Effector CD8-positive, alpha-beta T cell (primary cell): ENCODE results near the gene NOX3.
"Not testable (repeated sequence)": the region's sequence is repeated elsewhere in the genome, so short reads cannot be mapped to it uniquely, and the experiment has no call there.

Source experiments
- DNase-seq: peaks from one replicate; lab custom pipeline; 2025; lab: John Stamatoyannopoulos, UW

The NOX3 gene

GRCh38 chr6:155371230-155371629 is 84.4 kb downstream of the NOX3 start:
- no peak for DNase-seq

GRCh38 chr6:155366325-155366724 is 89.3 kb downstream of the NOX3 start:
- DNase-seq: no peak

DNA sequence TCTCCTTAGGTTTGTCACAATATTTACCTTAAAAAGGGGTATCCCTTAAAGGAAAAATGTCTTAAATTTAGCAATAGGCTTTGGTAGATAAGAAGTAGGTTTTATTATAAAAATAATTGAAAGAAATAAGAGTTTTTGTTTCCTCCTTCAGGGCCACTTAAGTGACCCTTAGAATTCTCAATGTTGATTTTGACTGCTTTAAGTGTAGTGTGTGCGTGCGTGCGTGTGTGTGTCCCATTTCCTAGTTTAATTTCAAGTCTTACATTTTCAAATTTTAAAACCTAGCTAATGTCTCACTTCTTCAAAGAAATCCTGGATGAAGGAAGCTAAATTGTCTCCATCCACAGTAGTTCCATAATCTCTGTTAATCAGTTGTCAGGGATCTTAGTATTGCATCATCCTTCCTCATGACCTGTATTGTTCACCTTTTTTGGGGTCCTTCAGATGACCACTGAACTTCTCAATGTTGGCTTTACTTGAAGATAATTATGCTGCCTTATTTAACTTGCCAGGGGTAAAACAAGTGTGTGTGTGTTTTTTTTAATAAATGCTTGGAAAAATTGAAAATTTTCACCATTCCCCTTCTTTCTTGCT is 90.7 kb downstream of the NOX3 start:
- DNase-seq: no peak

DNA sequence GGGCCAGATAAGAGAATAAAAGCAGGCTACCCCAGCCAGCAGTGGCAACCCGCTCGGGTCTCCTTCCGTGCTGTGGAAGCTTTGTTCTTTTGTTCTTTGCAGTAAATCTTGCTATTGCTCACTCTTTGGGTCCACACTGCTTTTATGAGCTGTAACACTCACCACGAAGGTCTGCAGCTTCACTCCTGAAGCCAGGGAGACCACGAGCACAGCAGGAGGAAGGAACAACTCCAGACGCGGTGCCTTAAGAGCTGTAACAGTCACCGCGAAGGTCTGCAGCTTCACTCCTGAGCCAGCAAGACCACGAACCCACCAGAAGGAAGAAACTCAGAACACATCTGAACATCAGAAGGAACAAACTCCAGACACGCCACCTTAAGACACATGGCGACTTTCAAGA is 91.6 kb downstream of the NOX3 start:
- not testable (repeated sequence) for DNase-seq

- not testable (repeated sequence) for DNase-seq
These were observed 92.5 kb downstream of the NOX3 start for GRCh38 chr6:155362968-155363632.

DNA sequence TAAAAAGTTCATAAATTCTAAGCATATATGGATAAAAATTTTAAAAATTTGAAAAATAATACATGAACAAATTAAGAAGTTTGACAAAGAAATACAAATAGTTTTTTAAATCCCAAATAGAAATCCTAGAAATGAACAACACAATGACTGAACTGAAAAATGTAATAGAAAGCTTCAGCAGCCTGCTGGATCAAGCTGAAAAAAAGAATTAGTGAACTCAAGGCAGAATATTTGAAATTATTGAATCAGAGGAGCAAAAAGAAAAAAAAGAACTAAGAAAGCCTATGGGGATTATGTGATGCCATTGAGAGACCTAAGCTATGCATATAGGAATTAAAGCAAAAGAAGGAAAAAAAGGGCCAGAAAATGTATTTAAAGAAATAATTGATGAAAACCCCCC is 101.5 kb downstream of the NOX3 start:
- DNase-seq: no peak

GRCh38 chr6:155352811-155353210 is 102.8 kb downstream of the NOX3 start:
- DNase-seq: no peak

DNA sequence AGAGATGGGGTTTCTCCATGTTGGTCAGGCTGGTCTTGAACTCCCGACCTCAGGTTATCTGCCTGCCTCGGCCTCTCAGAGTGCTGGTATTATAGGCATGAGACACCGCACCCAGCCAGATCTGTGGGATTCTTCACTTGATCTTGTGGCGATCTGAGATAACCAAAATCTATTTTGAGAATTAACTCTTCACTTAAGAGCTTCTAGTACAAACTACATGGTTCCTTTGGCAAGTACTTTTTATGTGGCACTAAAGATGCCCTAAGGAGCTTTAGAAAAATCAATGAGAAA is 103.6 kb downstream of the NOX3 start:
- DNase-seq: no peak

- DNase-seq: no peak
These were observed 104.1 kb downstream of the NOX3 start for GRCh38 chr6:155351273-155352129.

DNA sequence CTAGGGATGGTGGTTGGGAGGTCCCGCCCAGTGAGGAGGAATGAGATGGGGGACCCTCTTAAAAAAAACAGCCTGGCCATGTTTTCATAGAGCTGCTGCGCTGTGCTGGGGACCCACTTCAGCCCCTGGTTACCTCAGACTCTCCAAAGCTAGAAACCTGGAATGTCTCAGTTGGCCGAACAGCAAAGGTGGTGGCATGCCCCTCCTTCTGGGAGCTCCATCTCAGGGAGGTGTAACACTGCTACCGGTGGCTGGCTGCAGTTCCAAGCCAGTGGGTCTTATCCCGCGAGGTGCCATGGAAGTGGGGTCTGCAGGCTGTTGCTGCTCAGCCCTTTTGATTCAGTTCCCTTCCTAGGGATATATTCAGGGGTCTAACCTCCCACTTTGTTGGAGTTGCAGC is 105.7 kb downstream of the NOX3 start:
- no peak for DNase-seq

DNA sequence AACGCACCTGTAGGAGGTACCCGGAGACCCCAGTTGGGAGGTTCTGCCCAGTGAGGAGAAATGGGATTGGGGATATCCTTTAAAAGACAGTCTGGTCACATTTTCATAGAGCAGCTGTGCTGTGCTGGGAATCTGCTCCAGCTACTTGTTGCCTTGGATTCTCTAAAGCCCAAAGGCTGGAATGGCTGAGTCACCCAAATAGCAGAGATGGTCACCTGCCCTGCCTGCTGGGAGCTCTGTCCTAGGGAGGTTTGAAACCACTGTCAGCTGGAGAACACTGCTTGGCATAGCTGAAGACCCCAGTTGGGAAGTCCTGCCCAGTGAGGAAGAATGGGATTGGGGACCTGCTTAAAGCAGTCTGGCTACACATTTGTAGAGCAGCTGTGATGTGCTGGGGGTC is 106.5 kb downstream of the NOX3 start:
- DNase-seq: no peak

- no peak for DNase-seq
These were observed 107.8 kb downstream of the NOX3 start for GRCh38 chr6:155347800-155348199.

- DNase-seq: no peak
These were observed 108.7 kb downstream of the NOX3 start for GRCh38 chr6:155346957-155347356.
